Neuron (in vitro differentiated cells): ENCODE measurements around the gene PPIL6.

ENCODE experiments used
- H2AFZ ChIP-seq: one replicate; pipeline ENCODE4 v1.6.1; 2013; ENCODE audit warnings: low read depth, mild to moderate bottlenecking, inconsistent platforms, low read length, moderate library complexity
- H3K27me3 ChIP-seq: one replicate; pipeline ENCODE4 v1.6.1; 2013; ENCODE audit warnings: low read length; ENCODE audit not compliant: insufficient read depth
- H3K36me3 ChIP-seq: one replicate; pipeline ENCODE4 v1.6.1; 2013; ENCODE audit warnings: low read length; ENCODE audit not compliant: insufficient read depth
- H3K4me1 ChIP-seq: one replicate; pipeline ENCODE4 v1.6.1; 2013; ENCODE audit warnings: low read length; ENCODE audit not compliant: insufficient read depth
- H3K4me3 ChIP-seq: 2 replicates; pipeline ENCODE4 v1.5.1; 2013; ENCODE audit warnings: mild to moderate bottlenecking, low read length, moderate library complexity
- H3K9me3 ChIP-seq: one replicate; pipeline ENCODE4 v1.6.1; 2013; ENCODE audit warnings: low read length

Gene PPIL6

DNA sequence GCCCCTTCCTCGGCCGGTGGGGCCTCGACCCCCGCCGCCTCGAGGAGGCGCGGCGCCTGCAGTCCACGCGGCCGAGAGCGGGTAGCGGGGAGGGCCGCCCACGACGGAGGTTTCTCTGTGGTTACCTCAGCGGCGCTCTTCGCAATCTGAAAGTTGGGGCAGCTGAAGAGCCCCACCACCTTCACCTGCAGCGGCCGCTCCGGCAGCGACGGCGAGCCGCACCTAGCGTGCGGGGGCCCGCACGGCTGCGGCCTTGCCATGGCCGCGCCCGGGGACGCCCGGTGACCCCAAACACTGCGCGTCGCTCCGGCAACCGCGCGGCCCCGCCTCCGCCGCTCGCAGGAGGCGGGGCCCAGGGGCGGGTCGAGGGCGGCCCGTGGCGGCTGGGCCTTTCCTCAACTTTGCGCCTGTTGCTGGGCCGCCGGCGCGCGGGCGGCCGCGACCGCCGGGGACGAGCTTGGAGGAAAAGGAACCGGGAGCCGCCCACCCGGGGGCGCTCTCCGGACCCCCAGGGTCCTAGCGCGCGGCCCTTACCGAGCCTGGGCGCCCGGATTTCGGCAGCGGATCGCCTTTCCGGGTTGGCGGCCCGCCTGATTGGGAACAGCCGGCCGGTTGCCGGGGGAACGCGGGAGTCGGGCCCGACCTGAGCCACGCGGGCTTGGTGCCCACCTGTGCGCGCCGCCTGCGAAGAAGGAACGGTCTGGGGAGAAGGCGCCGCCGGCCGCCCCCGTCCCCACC, at the start of gene PPIL6, which contains the start of gene SMPD2:
Gene PPIL6 (minus strand): TSS at position 298 of the 738 bp plus-strand sequence. CDS start 38 bp downstream, at position 260.
Gene SMPD2 (plus strand): TSS at position 394 of the 738 bp plus-strand sequence. CDS start 398 bp downstream, outside the sequence.
- Histone ChIP-seq H3K4me1 (peaks cover 10% of the 10 kb centered on the region), H3K9me3 (no peaks in the 10 kb centered on the region), H3K36me3 (peaks cover 19% of the 10 kb centered on the region), H3K27me3 (no peaks in the 10 kb centered on the region), H2AFZ (peak within 1 kb of the TSS; percentile 97), H3K4me3 (peak within 1 kb of the TSS; percentile 96)

GRCh38 chr6:109488001-109488400, 47.6 kb upstream of the PPIL6 start:
- peaks cover 7% of the 10 kb centered on the region for H3K27me3 ChIP-seq
- no peaks in the 10 kb centered on the region for H3K36me3 ChIP-seq
- H3K4me1 ChIP-seq: peaks cover 9% of the 10 kb centered on the region
- H3K9me3 ChIP-seq: no peaks in the 10 kb centered on the region
- no peak overlapping the region for H3K4me3 ChIP-seq
- no peak overlapping the region for H2AFZ ChIP-seq

GRCh38 chr6:109486068-109486467, 45.6 kb upstream of the PPIL6 start:
- Histone ChIP-seq H3K4me3 (no peak overlapping the region), H3K36me3 (peaks cover 9% of the 10 kb centered on the region), H3K4me1 (peaks cover 10% of the 10 kb centered on the region), H3K9me3 (no peaks in the 10 kb centered on the region), H2AFZ (no peak overlapping the region), H3K27me3 (peaks cover 4% of the 10 kb centered on the region)

DNA sequence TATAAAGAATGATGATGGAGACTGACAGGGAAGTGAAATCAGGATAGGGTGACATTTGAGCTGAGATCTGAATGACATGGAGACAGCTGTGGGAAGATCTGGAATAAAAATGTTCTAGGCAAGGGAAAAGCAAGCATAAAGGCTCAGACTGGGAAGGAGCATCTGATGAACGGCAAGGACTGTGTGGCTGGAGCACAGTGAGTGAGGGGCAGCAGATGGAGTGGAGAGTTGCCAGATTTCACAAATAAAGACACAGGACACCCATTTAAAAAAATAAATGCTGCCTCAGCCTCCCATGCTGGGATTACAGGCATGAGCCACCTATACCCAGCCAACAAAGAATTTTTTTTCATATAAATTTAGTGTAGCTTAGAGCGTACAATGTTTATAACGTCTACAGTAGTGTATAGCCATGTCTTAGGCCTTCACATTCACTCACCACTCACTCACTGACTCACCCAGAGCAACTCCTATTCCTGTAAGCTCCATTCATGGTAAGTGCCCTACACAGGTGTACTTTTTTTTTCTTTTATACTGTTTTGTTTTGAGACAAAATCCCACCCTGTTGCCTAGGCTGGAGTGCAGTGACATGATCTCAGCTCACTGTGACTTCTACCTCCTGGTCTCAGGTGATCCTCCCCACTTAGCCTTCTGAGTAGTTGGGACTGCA, 45.0 kb upstream of the PPIL6 start:
- H3K4me1 ChIP-seq: peaks cover 6% of the 10 kb centered on the region
- no peak overlapping the region for H2AFZ ChIP-seq
- no peaks in the 10 kb centered on the region for H3K9me3 ChIP-seq
- peaks cover 4% of the 10 kb centered on the region for H3K27me3 ChIP-seq
- peaks cover 15% of the 10 kb centered on the region for H3K36me3 ChIP-seq
- no peak overlapping the region for H3K4me3 ChIP-seq

- Histone ChIP-seq H3K36me3 (peaks cover 23% of the 10 kb centered on the region), H3K4me3 (peak overlapping the region; percentile 51), H3K27me3 (peaks cover 4% of the 10 kb centered on the region)
Observed at GRCh38 chr6:109484122-109484521, 43.7 kb upstream of the PPIL6 start.

GRCh38 chr6:109483735-109484057, 43.3 kb upstream of the PPIL6 start:
- peaks cover 6% of the 10 kb centered on the region for H3K4me1 ChIP-seq
- H3K36me3 ChIP-seq: peaks cover 24% of the 10 kb centered on the region
- peak overlapping the region; percentile 60 for H2AFZ ChIP-seq
- H3K4me3 ChIP-seq: peak overlapping the region; percentile 51
- H3K9me3 ChIP-seq: no peaks in the 10 kb centered on the region
- peaks cover 4% of the 10 kb centered on the region for H3K27me3 ChIP-seq

More at GRCh38 chr6:109484122-109484521, 43.7 kb upstream of the PPIL6 start:
- H2AFZ ChIP-seq: no peak overlapping the region
- peaks cover 6% of the 10 kb centered on the region for H3K4me1 ChIP-seq
- H3K9me3 ChIP-seq: no peaks in the 10 kb centered on the region

DNA sequence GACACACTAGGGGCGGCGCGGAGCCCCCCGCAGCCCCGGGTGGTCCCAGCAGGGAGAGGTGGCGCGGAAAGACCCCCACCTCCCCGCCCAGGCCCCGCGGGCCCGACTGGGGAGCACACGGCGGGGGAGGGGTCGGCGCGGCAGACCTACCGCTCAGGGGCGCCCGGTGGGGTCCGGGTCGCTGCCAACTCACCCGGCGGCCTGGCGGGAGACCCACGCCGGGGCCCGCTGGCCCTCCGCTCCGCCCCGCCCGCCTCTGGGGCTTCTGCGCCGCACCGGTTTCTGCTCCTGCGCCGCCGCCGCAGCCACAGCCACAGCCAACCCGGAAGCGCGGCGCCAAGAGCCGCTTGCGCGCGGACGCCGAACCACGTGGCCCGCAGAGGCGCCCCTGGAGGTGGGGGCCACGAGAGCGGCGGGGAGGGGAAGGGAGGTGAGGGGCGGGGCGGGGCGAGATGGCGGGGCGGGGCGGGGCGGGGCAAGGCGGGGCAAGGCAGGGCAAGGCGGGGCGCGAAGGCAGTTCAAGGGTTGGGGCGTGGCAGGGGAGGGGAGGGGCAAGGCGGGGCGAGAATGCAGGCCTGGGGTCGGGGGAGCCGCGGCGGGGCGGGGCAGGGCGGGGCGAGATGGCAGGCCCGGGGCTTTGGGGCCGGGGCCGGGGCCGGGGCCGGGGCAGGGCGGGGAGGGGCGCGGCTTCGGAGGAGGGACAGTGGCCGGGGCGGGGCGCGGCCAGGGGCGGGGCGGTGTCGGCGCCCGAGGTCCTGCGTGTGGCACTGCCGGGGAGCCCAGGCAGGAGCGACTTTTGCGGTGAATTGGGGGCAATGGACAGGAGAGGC, 42.7 kb upstream of the PPIL6 start, which contains the start of gene ZBTB24:
Gene ZBTB24 (minus strand): TSS at position 315 of the 830 bp plus-strand sequence. CDS start 1,193 bp downstream, outside the sequence.
- Histone ChIP-seq H3K9me3 (no peaks in the 10 kb centered on the region), H3K4me1 (peaks cover 6% of the 10 kb centered on the region), H3K36me3 (peaks cover 24% of the 10 kb centered on the region), H3K4me3 (peak within 1 kb of the TSS; percentile 80), H2AFZ (peak within 1 kb of the TSS; percentile 99), H3K27me3 (peaks cover 4% of the 10 kb centered on the region)

DNA sequence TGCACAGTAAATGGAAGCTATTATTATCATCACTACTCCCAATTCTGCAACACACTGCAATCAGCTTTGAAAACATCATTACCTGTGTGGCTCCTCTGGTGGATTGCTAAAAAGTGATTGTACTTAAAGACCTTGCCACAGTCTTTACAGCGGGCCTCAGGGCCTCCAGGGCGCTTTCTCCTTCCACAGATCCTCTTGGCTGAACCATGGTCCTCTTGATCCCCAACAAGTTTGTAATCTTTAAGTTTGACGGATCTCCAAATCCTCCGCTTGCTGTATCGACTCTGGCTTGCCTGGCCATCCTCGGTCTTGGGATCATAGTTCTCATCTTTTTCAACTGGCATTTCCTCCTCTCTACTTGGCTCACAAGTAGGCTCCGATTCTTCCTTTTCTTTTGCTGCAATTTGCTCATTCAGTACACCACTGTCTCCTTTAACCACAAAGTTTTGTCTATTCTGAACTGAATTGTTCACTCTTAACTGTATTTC, 40.6 kb upstream of the PPIL6 start:
- H3K4me3 ChIP-seq: no peak overlapping the region

GRCh38 chr6:109478841-109479624, 38.6 kb upstream of the PPIL6 start:
- Histone ChIP-seq H3K4me1 (peaks cover 10% of the 10 kb centered on the region), H3K4me3 (no peak overlapping the region), H3K27me3 (no peaks in the 10 kb centered on the region), H2AFZ (no peak overlapping the region), H3K36me3 (peaks cover 52% of the 10 kb centered on the region), H3K9me3 (no peaks in the 10 kb centered on the region)

More for the DNA sequence above, 40.6 kb upstream of the PPIL6 start:
- H3K4me1 ChIP-seq: peaks cover 10% of the 10 kb centered on the region
- peaks cover 35% of the 10 kb centered on the region for H3K36me3 ChIP-seq
- H3K27me3 ChIP-seq: peaks cover 4% of the 10 kb centered on the region
- no peaks in the 10 kb centered on the region for H3K9me3 ChIP-seq
- no peak overlapping the region for H2AFZ ChIP-seq

DNA sequence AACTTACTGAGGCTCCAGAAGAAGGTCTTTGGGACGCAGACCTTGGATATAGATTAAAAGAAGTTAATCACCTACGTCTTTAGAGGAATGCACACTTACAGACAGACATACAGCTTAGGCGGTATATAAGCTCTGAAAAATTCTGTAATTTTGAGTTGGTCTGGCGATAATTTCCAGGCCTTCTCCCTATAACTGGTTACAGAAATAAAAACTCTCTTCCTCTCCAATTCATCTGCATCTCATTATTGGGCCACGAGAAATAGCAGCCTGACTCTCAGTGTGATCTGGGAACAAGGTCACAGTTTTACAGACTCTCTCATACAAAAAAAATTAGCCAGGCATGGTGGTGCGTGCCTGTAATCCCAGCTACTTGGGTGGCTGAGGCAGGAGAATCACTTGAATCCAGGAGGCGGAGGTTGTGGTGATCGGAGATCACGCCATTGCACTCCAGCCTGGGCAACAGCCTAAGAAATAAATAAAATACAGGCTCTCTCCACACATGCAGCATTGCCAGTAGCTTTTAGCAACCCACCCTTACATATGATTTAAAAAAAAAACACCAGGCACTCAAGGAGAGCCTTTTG, 37.9 kb upstream of the PPIL6 start:
- H3K27me3 ChIP-seq: no peaks in the 10 kb centered on the region
- H3K4me3 ChIP-seq: no peak overlapping the region
- H3K4me1 ChIP-seq: peaks cover 10% of the 10 kb centered on the region
- peaks cover 56% of the 10 kb centered on the region for H3K36me3 ChIP-seq
- no peak overlapping the region for H2AFZ ChIP-seq
- no peaks in the 10 kb centered on the region for H3K9me3 ChIP-seq

- H3K36me3 ChIP-seq: peaks cover 62% of the 10 kb centered on the region
- no peak overlapping the region for H2AFZ ChIP-seq
- no peaks in the 10 kb centered on the region for H3K9me3 ChIP-seq
- peaks cover 10% of the 10 kb centered on the region for H3K4me1 ChIP-seq
- no peaks in the 10 kb centered on the region for H3K27me3 ChIP-seq
- H3K4me3 ChIP-seq: no peak overlapping the region
Observed at GRCh38 chr6:109477725-109478124, 37.3 kb upstream of the PPIL6 start.

- Histone ChIP-seq H2AFZ (no peak overlapping the region), H3K4me1 (peaks cover 10% of the 10 kb centered on the region), H3K4me3 (no peak overlapping the region), H3K27me3 (no peaks in the 10 kb centered on the region), H3K36me3 (peaks cover 67% of the 10 kb centered on the region), H3K9me3 (no peaks in the 10 kb centered on the region)
Observed at GRCh38 chr6:109477184-109477583, 36.8 kb upstream of the PPIL6 start.
